Measurements from ENCODE around the gene FZR1. TPM values are rescaled to one million over a fixed set of nuclear protein-coding genes. Genes with fewer than 3 reads are reported as not detected.

FZR1 gene
- total RNA-seq, 2 experiments from 2014 or later, result 39.9 to 40.9 TPM

GRCh38 chr19:3537101-3537437, 31.0 kb downstream of the FZR1 start:
- no peaks in the 10 kb centered on the region for H3K27me3 Mint-ChIP-seq
- peaks cover 25% of the 10 kb centered on the region for H3K36me3 Mint-ChIP-seq (ENCODE audit: low read depth)
- H3K4me3 Mint-ChIP-seq, result no peak overlapping the region
- H3K4me1 Mint-ChIP-seq (ENCODE audit: low read depth), result no peaks in the 10 kb centered on the region
- no peak for DNase-seq
- CTCF ChIA-PET, result interaction anchor here (0.6 kb wide), 1 partner anchor 80 kb away, joined by 3 read pairs; no protein-coding TSS in a partner anchor
- H3K27ac Mint-ChIP-seq, result no peak overlapping the region
- intact Hi-C loops (cut with micrococcal nuclease), result no loop called here
- POLR2A ChIA-PET, result interaction anchor here (1.1 kb wide), 1 partner anchor 10 kb away, joined by 3 read pairs; no protein-coding TSS in a partner anchor
- ATAC-seq, result no peak
- TF ChIP-seq, protein P1, sequence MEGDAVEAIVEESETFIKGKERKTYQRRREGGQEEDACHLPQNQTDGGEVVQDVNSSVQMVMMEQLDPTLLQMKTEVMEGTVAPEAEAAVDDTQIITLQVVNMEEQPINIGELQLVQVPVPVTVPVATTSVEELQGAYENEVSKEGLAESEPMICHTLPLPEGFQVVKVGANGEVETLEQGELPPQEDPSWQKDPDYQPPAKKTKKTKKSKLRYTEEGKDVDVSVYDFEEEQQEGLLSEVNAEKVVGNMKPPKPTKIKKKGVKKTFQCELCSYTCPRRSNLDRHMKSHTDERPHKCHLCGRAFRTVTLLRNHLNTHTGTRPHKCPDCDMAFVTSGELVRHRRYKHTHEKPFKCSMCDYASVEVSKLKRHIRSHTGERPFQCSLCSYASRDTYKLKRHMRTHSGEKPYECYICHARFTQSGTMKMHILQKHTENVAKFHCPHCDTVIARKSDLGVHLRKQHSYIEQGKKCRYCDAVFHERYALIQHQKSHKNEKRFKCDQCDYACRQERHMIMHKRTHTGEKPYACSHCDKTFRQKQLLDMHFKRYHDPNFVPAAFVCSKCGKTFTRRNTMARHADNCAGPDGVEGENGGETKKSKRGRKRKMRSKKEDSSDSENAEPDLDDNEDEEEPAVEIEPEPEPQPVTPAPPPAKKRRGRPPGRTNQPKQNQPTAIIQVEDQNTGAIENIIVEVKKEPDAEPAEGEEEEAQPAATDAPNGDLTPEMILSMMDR (IDR thresholded peaks at IDR 0.05), result no peak
- H3K9me3 Mint-ChIP-seq, result peaks cover 2% of the 10 kb centered on the region

- CTCF ChIA-PET, result interaction anchor here (0.6 kb wide), 1 partner anchor 80 kb away, joined by 3 read pairs; no protein-coding TSS in a partner anchor
- no peak overlapping the region for H3K27ac Mint-ChIP-seq
Measured at GRCh38 chr19:3537438-3538240, 31.5 kb downstream of the FZR1 start.

DNA sequence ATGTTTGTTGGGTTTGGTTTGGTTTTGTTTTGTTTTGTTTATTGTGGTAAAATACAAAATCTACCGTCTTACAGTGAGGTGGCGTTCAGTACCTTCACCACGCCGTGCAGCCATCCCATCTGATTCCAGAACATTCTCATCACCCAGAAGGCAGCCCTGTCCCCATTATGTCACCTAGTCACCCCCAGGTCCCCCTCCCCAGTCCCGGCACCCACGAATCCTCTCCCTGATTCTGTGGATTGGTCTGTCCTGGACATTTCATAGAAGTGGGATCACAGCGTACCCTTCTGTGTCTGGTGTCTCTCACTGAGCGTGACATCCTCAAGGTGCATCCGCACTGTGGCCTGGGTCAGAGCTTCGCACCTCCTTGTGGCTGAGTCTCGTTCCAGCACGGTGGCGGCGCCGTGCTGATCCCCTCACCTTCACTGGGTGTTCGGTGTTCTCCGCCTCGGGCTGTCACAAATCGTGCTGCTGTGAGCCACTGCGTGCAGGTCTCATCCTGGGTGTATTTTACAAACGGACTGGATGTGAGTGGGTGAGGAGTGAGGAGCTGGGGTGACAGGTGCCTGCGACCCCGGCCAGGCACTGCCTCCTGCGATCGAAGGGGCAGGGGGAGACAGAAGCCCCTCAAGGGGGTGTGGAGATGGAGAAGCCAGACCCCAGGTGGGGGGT, 32.3 kb downstream of the FZR1 start:
- ATAC-seq (no peak), DNase-seq (no peak)
- Mint-ChIP-seq H3K36me3 (ENCODE audit: low read depth) (peaks cover 23% of the 10 kb centered on the region), H3K27me3 (no peaks in the 10 kb centered on the region), H3K4me1 (ENCODE audit: low read depth) (no peaks in the 10 kb centered on the region), H3K9me3 (peaks cover 2% of the 10 kb centered on the region), H3K27ac (no peak overlapping the region), H3K4me3 (no peak overlapping the region)
- ChIA-PET CTCF (interaction anchor here (0.8 kb wide), 1 partner anchor 11 kb away, joined by 3 read pairs; no protein-coding TSS in a partner anchor), POLR2A (interaction anchor here (1.0 to 1.8 kb wide), 4 partner anchors 10 to 118 kb away, joined by 3 to 6 read pairs (median 3); no protein-coding TSS in a partner anchor)
- TF ChIP-seq, protein P1 (IDR thresholded peaks at IDR 0.05), result no peak
- intact Hi-C loops (cut with micrococcal nuclease), result no loop called here

More at GRCh38 chr19:3537438-3538240, 31.5 kb downstream of the FZR1 start:
- H3K4me1 Mint-ChIP-seq (ENCODE audit: low read depth), result no peaks in the 10 kb centered on the region
- DNase-seq (no peak), ATAC-seq (peak; percentile 15)
- no peaks in the 10 kb centered on the region for H3K27me3 Mint-ChIP-seq
- H3K9me3 Mint-ChIP-seq, result peaks cover 2% of the 10 kb centered on the region
- H3K36me3 Mint-ChIP-seq (ENCODE audit: low read depth), result peaks cover 23% of the 10 kb centered on the region
- intact Hi-C loops (cut with micrococcal nuclease), result no loop called here
- TF ChIP-seq, protein P1 (IDR thresholded peaks at IDR 0.05), result no peak
- POLR2A ChIA-PET, result interaction anchor here (1.0 to 1.3 kb wide), 3 partner anchors 9 to 119 kb away, joined by 3 read pairs; no protein-coding TSS in a partner anchor
- H3K4me3 Mint-ChIP-seq, result no peak overlapping the region

GRCh38 chr19:3538965-3539755, 33.0 kb downstream of the FZR1 start, which contains the start of gene TEKTIP1:
Gene TEKTIP1, plus strand, starts transcription at chr19:3539174. Its CDS starts 4 bp downstream, at chr19:3539178.
- H3K27me3 Mint-ChIP-seq, result no peaks in the 10 kb centered on the region

More at GRCh38 chr19:3538965-3539755, 33.0 kb downstream of the FZR1 start, which contains the start of gene TEKTIP1:
- no peak for DNase-seq
- ChIA-PET POLR2A (interaction anchor here (1.2 to 1.8 kb wide), 3 partner anchors 9 to 117 kb away, joined by 3 to 6 read pairs (median 3); no protein-coding TSS in a partner anchor), CTCF (interaction anchor here (0.8 kb wide), 1 partner anchor 12 kb away, joined by 3 read pairs; no protein-coding TSS in a partner anchor)
- no peak for ATAC-seq
- Mint-ChIP-seq H3K4me3 (no peak within 1 kb of the TSS), H3K36me3 (ENCODE audit: low read depth) (peaks cover 19% of the 10 kb centered on the region), H3K9me3 (peaks cover 2% of the 10 kb centered on the region), H3K27ac (no peak within 1 kb of the TSS), H3K4me1 (ENCODE audit: low read depth) (no peaks in the 10 kb centered on the region)
- intact Hi-C loops (cut with micrococcal nuclease), result no loop called here
- TF ChIP-seq, protein P1 (IDR thresholded peaks at IDR 0.05), result no peak
